Astrocyte of the spinal cord (primary cell): ENCODE data around the gene LSG1.

Experiments used
- DNase-seq: peaks from one replicate; pipeline ENCODE4 v3.0.0; 2011; ENCODE audit warnings: low read depth, low spot score
- H3K4me3 ChIP-seq: 2 replicates; pipeline ENCODE4 v1.5.1; 2011; ENCODE audit warnings: low read depth, mild to moderate bottlenecking, low read length, moderate library complexity
- CTCF ChIP-seq: IDR thresholded peaks from 2 replicates; pipeline ENCODE4 v1.5.1; 2012; ENCODE audit warnings: low read depth, mild to moderate bottlenecking, low read length, inconsistent platforms
- in situ Hi-C: cut with HindIII; loops from 2 replicates; pipeline ENCODE4 v1.10.0; 2017; ENCODE audit warnings: low sequenced_read_pairs

The LSG1 gene

GRCh38 chr3:194713299-194714136 is 41.5 kb upstream of the LSG1 start:
- in situ Hi-C loops = no loop called here
- no peak for TF ChIP-seq CTCF
- DNase-seq = no peak
- no peak overlapping the region for H3K4me3 ChIP-seq

- no peak overlapping the region for H3K4me3 ChIP-seq
- TF ChIP-seq CTCF = no peak
- in situ Hi-C loops = no loop called here
- peak; percentile 94 for DNase-seq
These were observed 39.9 kb upstream of the LSG1 start for GRCh38 chr3:194711913-194712312.

GRCh38 chr3:194711286-194711685 is 39.3 kb upstream of the LSG1 start:
- H3K4me3 ChIP-seq = no peak overlapping the region
- TF ChIP-seq CTCF = no peak
- DNase-seq = no peak
- in situ Hi-C loops = no loop called here

- TF ChIP-seq CTCF = no peak
- peak; percentile 49 for DNase-seq
- H3K4me3 ChIP-seq = no peak overlapping the region
- in situ Hi-C loops = no loop called here
These were observed 35.2 kb upstream of the LSG1 start for GRCh38 chr3:194707147-194707540.

- H3K4me3 ChIP-seq = no peak overlapping the region
- no peak for DNase-seq
- no peak for TF ChIP-seq CTCF
- in situ Hi-C loops = no loop called here
These were observed 33.8 kb upstream of the LSG1 start for GRCh38 chr3:194705761-194706160.

- no peak for TF ChIP-seq CTCF
- in situ Hi-C loops = no loop called here
- H3K4me3 ChIP-seq = no peak overlapping the region
- no peak for DNase-seq
These were observed 33.2 kb upstream of the LSG1 start for GRCh38 chr3:194705227-194705626.
